ENCODE data around the gene NRXN3.

Gene NRXN3

GRCh38 chr14:78697341-78697740, 527.2 kb downstream of the NRXN3 start:
- Histone ChIP-seq H3K36me3 (ENCODE audit: control insufficient read depth, insufficient read depth, low read length) (no peaks in the 10 kb centered on the region), H3K9me3 (ENCODE audit: control insufficient read depth, low read length) (no peaks in the 10 kb centered on the region), H3K4me1 (ENCODE audit: control insufficient read depth, insufficient read depth, low read length, poor library complexity, severe bottlenecking) (no peaks in the 10 kb centered on the region), H3K27me3 (replicated peaks; ENCODE audit: control insufficient read depth, insufficient read depth, low read length, poor library complexity, severe bottlenecking) (no peaks in the 10 kb centered on the region), H3K27ac (ENCODE audit: insufficient read depth, low read length, poor library complexity, severe bottlenecking) (no peak overlapping the region), H3K4me3 (ENCODE audit: insufficient read depth, low read depth, low read length, poor library complexity, severe bottlenecking) (no peak overlapping the region)
- no peak for DNase-seq

- DNase-seq = no peak
- no peak overlapping the region for H3K4me3 ChIP-seq (ENCODE audit: insufficient read depth, low read depth, low read length, poor library complexity, severe bottlenecking)
- no peaks in the 10 kb centered on the region for H3K9me3 ChIP-seq (ENCODE audit: control insufficient read depth, low read length)
- no peaks in the 10 kb centered on the region for H3K27me3 ChIP-seq (replicated peaks; ENCODE audit: control insufficient read depth, insufficient read depth, low read length, poor library complexity, severe bottlenecking)
- no peaks in the 10 kb centered on the region for H3K36me3 ChIP-seq (ENCODE audit: control insufficient read depth, insufficient read depth, low read length)
- no peak overlapping the region for H3K27ac ChIP-seq (ENCODE audit: insufficient read depth, low read length, poor library complexity, severe bottlenecking)
- H3K4me1 ChIP-seq (ENCODE audit: control insufficient read depth, insufficient read depth, low read length, poor library complexity, severe bottlenecking) = no peaks in the 10 kb centered on the region
Measured at GRCh38 chr14:78698991-78699390, 528.8 kb downstream of the NRXN3 start.

GRCh38 chr14:78700236-78700635, 530.1 kb downstream of the NRXN3 start:
- H3K4me3 ChIP-seq (ENCODE audit: insufficient read depth, low read depth, low read length, poor library complexity, severe bottlenecking) = no peak overlapping the region
- H3K9me3 ChIP-seq (ENCODE audit: control insufficient read depth, low read length) = no peaks in the 10 kb centered on the region
- H3K36me3 ChIP-seq (ENCODE audit: control insufficient read depth, insufficient read depth, low read length) = no peaks in the 10 kb centered on the region
- H3K4me1 ChIP-seq (ENCODE audit: control insufficient read depth, insufficient read depth, low read length, poor library complexity, severe bottlenecking) = no peaks in the 10 kb centered on the region
- DNase-seq = no peak
- H3K27me3 ChIP-seq (replicated peaks; ENCODE audit: control insufficient read depth, insufficient read depth, low read length, poor library complexity, severe bottlenecking) = no peaks in the 10 kb centered on the region
- H3K27ac ChIP-seq (ENCODE audit: insufficient read depth, low read length, poor library complexity, severe bottlenecking) = no peak overlapping the region

- Histone ChIP-seq H3K27me3 (replicated peaks; ENCODE audit: control insufficient read depth, insufficient read depth, low read length, poor library complexity, severe bottlenecking) (no peaks in the 10 kb centered on the region), H3K36me3 (ENCODE audit: control insufficient read depth, insufficient read depth, low read length) (no peaks in the 10 kb centered on the region), H3K4me3 (ENCODE audit: insufficient read depth, low read depth, low read length, poor library complexity, severe bottlenecking) (no peak overlapping the region), H3K4me1 (ENCODE audit: control insufficient read depth, insufficient read depth, low read length, poor library complexity, severe bottlenecking) (no peaks in the 10 kb centered on the region), H3K27ac (ENCODE audit: insufficient read depth, low read length, poor library complexity, severe bottlenecking) (no peak overlapping the region), H3K9me3 (ENCODE audit: control insufficient read depth, low read length) (no peaks in the 10 kb centered on the region)
- DNase-seq = no peak
Measured at GRCh38 chr14:78701246-78701645, 531.1 kb downstream of the NRXN3 start.

- no peaks in the 10 kb centered on the region for H3K4me1 ChIP-seq (ENCODE audit: control insufficient read depth, insufficient read depth, low read length, poor library complexity, severe bottlenecking)
- no peak for DNase-seq
- H3K27me3 ChIP-seq (replicated peaks; ENCODE audit: control insufficient read depth, insufficient read depth, low read length, poor library complexity, severe bottlenecking) = no peaks in the 10 kb centered on the region
Measured at GRCh38 chr14:78704965-78705364, 534.8 kb downstream of the NRXN3 start.

GRCh38 chr14:78705989-78706388, 535.8 kb downstream of the NRXN3 start:
- no peaks in the 10 kb centered on the region for H3K36me3 ChIP-seq (ENCODE audit: control insufficient read depth, insufficient read depth, low read length)
- no peak overlapping the region for H3K27ac ChIP-seq (ENCODE audit: insufficient read depth, low read length, poor library complexity, severe bottlenecking)
- H3K9me3 ChIP-seq (ENCODE audit: control insufficient read depth, low read length) = no peaks in the 10 kb centered on the region
- H3K4me3 ChIP-seq (ENCODE audit: insufficient read depth, low read depth, low read length, poor library complexity, severe bottlenecking) = no peak overlapping the region
- no peaks in the 10 kb centered on the region for H3K27me3 ChIP-seq (replicated peaks; ENCODE audit: control insufficient read depth, insufficient read depth, low read length, poor library complexity, severe bottlenecking)
- no peaks in the 10 kb centered on the region for H3K4me1 ChIP-seq (ENCODE audit: control insufficient read depth, insufficient read depth, low read length, poor library complexity, severe bottlenecking)
- no peak for DNase-seq

More at GRCh38 chr14:78704965-78705364, 534.8 kb downstream of the NRXN3 start:
- Histone ChIP-seq H3K27ac (ENCODE audit: insufficient read depth, low read length, poor library complexity, severe bottlenecking) (no peak overlapping the region), H3K36me3 (ENCODE audit: control insufficient read depth, insufficient read depth, low read length) (no peaks in the 10 kb centered on the region), H3K4me3 (ENCODE audit: insufficient read depth, low read depth, low read length, poor library complexity, severe bottlenecking) (no peak overlapping the region), H3K9me3 (ENCODE audit: control insufficient read depth, low read length) (no peaks in the 10 kb centered on the region)

GRCh38 chr14:78709795-78710557, 539.8 kb downstream of the NRXN3 start:
- Histone ChIP-seq H3K4me3 (ENCODE audit: insufficient read depth, low read depth, low read length, poor library complexity, severe bottlenecking) (no peak overlapping the region), H3K9me3 (ENCODE audit: control insufficient read depth, low read length) (no peaks in the 10 kb centered on the region), H3K27ac (ENCODE audit: insufficient read depth, low read length, poor library complexity, severe bottlenecking) (no peak overlapping the region)

GRCh38 chr14:78710963-78711362, 540.8 kb downstream of the NRXN3 start:
- H3K27me3 ChIP-seq (replicated peaks; ENCODE audit: control insufficient read depth, insufficient read depth, low read length, poor library complexity, severe bottlenecking) = no peaks in the 10 kb centered on the region
- H3K4me1 ChIP-seq (ENCODE audit: control insufficient read depth, insufficient read depth, low read length, poor library complexity, severe bottlenecking) = no peaks in the 10 kb centered on the region
- H3K27ac ChIP-seq (ENCODE audit: insufficient read depth, low read length, poor library complexity, severe bottlenecking) = no peak overlapping the region
- no peak for DNase-seq
- no peaks in the 10 kb centered on the region for H3K36me3 ChIP-seq (ENCODE audit: control insufficient read depth, insufficient read depth, low read length)
- no peaks in the 10 kb centered on the region for H3K9me3 ChIP-seq (ENCODE audit: control insufficient read depth, low read length)
- H3K4me3 ChIP-seq (ENCODE audit: insufficient read depth, low read depth, low read length, poor library complexity, severe bottlenecking) = no peak overlapping the region

More at GRCh38 chr14:78709795-78710557, 539.8 kb downstream of the NRXN3 start:
- no peaks in the 10 kb centered on the region for H3K27me3 ChIP-seq (replicated peaks; ENCODE audit: control insufficient read depth, insufficient read depth, low read length, poor library complexity, severe bottlenecking)
- no peak for DNase-seq
- no peaks in the 10 kb centered on the region for H3K36me3 ChIP-seq (ENCODE audit: control insufficient read depth, insufficient read depth, low read length)
- H3K4me1 ChIP-seq (ENCODE audit: control insufficient read depth, insufficient read depth, low read length, poor library complexity, severe bottlenecking) = no peaks in the 10 kb centered on the region

GRCh38 chr14:78713716-78714115, 543.5 kb downstream of the NRXN3 start:
- H3K27me3 ChIP-seq (replicated peaks; ENCODE audit: control insufficient read depth, insufficient read depth, low read length, poor library complexity, severe bottlenecking) = no peaks in the 10 kb centered on the region
- no peak for DNase-seq
- H3K4me3 ChIP-seq (ENCODE audit: insufficient read depth, low read depth, low read length, poor library complexity, severe bottlenecking) = no peak overlapping the region
- no peak overlapping the region for H3K27ac ChIP-seq (ENCODE audit: insufficient read depth, low read length, poor library complexity, severe bottlenecking)
- no peaks in the 10 kb centered on the region for H3K36me3 ChIP-seq (ENCODE audit: control insufficient read depth, insufficient read depth, low read length)
- H3K9me3 ChIP-seq (ENCODE audit: control insufficient read depth, low read length) = no peaks in the 10 kb centered on the region
- no peaks in the 10 kb centered on the region for H3K4me1 ChIP-seq (ENCODE audit: control insufficient read depth, insufficient read depth, low read length, poor library complexity, severe bottlenecking)

GRCh38 chr14:78714711-78715110, 544.5 kb downstream of the NRXN3 start:
- H3K9me3 ChIP-seq (ENCODE audit: control insufficient read depth, low read length) = no peaks in the 10 kb centered on the region
- H3K27me3 ChIP-seq (replicated peaks; ENCODE audit: control insufficient read depth, insufficient read depth, low read length, poor library complexity, severe bottlenecking) = no peaks in the 10 kb centered on the region
- DNase-seq = no peak
- no peak overlapping the region for H3K4me3 ChIP-seq (ENCODE audit: insufficient read depth, low read depth, low read length, poor library complexity, severe bottlenecking)
- H3K36me3 ChIP-seq (ENCODE audit: control insufficient read depth, insufficient read depth, low read length) = no peaks in the 10 kb centered on the region
- no peak overlapping the region for H3K27ac ChIP-seq (ENCODE audit: insufficient read depth, low read length, poor library complexity, severe bottlenecking)
- H3K4me1 ChIP-seq (ENCODE audit: control insufficient read depth, insufficient read depth, low read length, poor library complexity, severe bottlenecking) = no peaks in the 10 kb centered on the region

Measured in effector memory CD4-positive, alpha-beta T cell (primary cell).